Right kidney (tissue), 9 donors: ENCODE results near the gene DGKH.

Experiments used
- DNase-seq: peaks from one replicate; pipeline ENCODE4 v3.0.0-alpha.2; 2016
- long read RNA-seq, 8 donors: transcript quantifications; one replicate each; lab custom pipeline, GENCODE V29; 2026

The DGKH gene, protein sequence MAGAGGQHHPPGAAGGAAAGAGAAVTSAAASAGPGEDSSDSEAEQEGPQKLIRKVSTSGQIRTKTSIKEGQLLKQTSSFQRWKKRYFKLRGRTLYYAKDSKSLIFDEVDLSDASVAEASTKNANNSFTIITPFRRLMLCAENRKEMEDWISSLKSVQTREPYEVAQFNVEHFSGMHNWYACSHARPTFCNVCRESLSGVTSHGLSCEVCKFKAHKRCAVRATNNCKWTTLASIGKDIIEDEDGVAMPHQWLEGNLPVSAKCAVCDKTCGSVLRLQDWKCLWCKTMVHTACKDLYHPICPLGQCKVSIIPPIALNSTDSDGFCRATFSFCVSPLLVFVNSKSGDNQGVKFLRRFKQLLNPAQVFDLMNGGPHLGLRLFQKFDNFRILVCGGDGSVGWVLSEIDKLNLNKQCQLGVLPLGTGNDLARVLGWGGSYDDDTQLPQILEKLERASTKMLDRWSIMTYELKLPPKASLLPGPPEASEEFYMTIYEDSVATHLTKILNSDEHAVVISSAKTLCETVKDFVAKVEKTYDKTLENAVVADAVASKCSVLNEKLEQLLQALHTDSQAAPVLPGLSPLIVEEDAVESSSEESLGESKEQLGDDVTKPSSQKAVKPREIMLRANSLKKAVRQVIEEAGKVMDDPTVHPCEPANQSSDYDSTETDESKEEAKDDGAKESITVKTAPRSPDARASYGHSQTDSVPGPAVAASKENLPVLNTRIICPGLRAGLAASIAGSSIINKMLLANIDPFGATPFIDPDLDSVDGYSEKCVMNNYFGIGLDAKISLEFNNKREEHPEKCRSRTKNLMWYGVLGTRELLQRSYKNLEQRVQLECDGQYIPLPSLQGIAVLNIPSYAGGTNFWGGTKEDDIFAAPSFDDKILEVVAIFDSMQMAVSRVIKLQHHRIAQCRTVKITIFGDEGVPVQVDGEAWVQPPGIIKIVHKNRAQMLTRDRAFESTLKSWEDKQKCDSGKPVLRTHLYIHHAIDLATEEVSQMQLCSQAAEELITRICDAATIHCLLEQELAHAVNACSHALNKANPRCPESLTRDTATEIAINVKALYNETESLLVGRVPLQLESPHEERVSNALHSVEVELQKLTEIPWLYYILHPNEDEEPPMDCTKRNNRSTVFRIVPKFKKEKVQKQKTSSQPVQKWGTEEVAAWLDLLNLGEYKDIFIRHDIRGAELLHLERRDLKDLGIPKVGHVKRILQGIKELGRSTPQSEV
- long read RNA-seq, donor 1 = 0 reads
- long read RNA-seq, donor 2 = 0 reads
- long read RNA-seq, donor 3 = 0 reads
- long read RNA-seq, donor 4, partial matches to known transcripts = 18 of 18 reads
- long read RNA-seq, donor 4, other reads (novel, unspliced or antisense) = 0 of 18 reads
- long read RNA-seq, donor 5, partial matches to known transcripts = 13 of 13 reads
- long read RNA-seq, donor 5, other reads (novel, unspliced or antisense) = 0 of 13 reads
- long read RNA-seq, donor 6 = 0 reads
- long read RNA-seq, donor 7 = 0 reads
- long read RNA-seq, donor 8 = 0 reads

GRCh38 chr13:42048342-42048683 is at the start of gene DGKH:
Gene DGKH, plus strand, starts transcription at chr13:42048648. Its CDS starts 126 bp downstream, at chr13:42048774.
- DNase-seq = no peak

DNA sequence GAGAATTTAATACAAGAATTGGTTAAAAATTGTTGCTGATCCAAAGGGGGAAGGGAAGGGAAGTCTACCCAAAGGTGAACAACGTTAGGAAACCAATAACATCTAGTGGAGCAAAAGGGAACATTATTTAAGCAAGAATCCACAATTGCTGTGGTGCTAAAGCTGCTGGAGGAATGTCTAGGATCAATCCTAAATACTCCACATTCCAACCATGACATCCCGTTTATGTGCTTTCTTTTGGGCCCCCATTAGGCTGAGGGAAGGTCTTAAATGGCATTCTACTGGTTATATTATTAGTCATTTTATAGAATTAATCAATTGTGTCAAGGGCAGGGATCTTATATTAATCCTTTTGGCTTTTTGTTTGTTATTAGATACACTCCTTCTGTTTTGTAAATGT is 47.6 kb upstream of the DGKH start:
- no peak for DNase-seq

- peak; percentile 20 for DNase-seq
Measured at GRCh38 chr13:42001580-42001979, 46.9 kb upstream of the DGKH start.

GRCh38 chr13:42002066-42002465 is 46.4 kb upstream of the DGKH start:
- DNase-seq = no peak

DNA sequence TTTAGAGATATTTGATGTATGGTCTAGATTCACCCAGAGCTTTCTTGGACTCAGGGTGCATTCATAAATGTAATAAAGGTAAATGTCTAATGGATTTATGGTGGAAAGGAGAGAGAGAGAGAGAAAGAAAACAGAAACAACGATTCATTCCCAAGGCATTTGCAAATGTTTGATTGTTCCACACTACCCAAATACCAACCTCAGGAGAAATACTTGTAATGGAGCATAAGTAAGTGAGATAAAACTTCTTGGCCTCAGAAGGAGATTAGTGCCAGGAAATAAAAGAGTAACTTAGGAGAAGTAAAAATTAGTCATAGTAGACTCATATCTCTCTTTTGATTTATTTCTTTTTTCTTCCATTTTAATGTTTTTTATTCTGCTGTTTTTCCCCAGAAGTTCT is 40.6 kb upstream of the DGKH start:
- no peak for DNase-seq

- DNase-seq = no peak
Measured at GRCh38 chr13:42009057-42009456, 39.4 kb upstream of the DGKH start.

DNA sequence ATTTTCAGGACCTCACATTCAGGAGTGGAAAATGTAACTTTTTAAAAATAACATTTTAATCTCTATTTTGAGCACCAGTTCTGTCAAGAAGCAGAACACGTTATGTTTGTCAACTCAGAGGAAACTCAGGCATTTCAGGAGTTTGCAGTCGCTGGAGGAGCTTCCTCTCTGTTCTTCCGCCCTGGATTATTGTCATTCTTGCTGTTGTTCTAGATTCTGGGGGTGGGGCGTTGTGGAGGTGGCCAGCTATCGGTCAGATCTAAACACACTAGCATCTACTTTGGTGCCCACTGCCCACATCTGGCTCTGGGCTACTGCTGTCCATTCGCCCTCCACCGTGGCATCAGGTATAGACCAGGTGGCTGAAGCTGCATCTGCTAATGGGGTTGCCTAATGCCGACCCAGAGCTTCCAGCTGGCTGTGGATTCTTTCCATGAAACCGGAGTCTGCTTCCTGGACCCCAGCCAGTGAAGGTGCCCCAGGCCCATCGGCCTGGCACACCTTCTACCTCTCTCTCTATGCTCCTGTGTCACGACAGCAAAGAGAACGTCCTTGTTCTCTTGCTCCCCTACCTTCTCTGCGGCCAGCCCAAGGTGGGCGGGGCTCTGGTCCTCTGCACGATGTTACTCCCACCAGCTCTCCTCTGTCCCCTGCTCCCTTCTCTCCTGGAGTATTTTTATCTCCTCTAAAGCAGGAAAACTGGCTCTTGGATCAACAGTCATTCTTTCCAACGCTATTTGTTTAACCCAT is 36.7 kb upstream of the DGKH start:
- DNase-seq = peak; percentile 6

DNA sequence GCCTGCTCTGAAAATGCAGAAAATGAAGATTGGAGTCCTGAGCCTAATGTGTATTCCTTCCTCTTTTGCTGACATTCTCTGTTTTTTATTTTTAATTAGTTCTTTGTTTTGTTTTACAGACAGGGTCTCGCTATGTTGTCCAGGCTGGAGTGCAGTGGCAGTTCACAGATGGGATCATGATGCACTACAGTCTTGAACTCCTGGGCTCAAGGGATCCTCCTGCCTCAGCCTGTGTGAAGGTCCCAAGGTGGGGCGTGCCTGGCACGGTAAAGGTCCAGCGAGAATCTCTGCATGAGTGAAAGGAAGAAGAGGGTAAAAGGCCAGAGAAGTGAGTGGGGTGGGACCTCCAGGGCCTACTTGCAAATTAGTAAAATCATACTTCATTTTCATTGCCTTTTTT is 34.3 kb upstream of the DGKH start:
- DNase-seq = no peak

DNA sequence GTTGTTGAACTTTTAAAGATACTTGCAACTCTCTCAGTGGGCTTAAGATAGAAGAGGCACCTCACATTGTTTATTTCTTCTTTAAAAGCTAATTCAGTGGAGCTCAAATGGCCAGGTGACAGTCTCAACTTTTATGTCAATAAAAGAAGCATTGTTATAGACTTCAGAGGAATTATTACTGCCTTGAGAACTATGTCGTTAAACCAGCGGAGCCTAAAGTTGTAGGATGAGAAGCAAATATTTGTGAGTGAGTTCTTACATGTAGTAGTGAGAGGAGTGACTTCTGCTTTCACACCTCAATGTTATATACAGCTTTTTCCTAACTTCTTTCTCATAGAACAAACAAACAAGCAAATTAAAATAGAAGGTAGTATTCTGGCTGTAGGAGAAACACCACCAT is 31.2 kb upstream of the DGKH start:
- DNase-seq = no peak

DNA sequence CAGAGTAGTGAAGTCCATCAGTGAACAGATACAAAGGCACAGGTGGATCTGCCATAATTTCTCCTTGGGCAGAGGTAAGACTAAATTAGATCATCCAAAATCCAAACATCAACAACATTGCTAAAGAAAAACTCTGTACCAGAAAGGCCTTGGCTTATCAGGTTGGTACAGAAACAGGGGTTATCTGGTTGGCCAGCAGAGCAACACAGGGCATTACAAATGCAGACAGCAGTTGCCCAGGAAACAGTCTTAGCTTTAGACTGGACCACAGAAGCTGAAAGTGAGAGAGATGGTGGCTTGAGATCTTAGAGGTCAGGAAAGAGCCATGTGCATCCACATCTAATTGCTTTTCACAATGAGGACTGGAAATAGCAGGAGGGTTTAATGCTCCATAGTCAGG is 26.6 kb upstream of the DGKH start:
- DNase-seq = no peak

- DNase-seq = no peak
Measured at GRCh38 chr13:42022336-42022735, 26.1 kb upstream of the DGKH start.

DNA sequence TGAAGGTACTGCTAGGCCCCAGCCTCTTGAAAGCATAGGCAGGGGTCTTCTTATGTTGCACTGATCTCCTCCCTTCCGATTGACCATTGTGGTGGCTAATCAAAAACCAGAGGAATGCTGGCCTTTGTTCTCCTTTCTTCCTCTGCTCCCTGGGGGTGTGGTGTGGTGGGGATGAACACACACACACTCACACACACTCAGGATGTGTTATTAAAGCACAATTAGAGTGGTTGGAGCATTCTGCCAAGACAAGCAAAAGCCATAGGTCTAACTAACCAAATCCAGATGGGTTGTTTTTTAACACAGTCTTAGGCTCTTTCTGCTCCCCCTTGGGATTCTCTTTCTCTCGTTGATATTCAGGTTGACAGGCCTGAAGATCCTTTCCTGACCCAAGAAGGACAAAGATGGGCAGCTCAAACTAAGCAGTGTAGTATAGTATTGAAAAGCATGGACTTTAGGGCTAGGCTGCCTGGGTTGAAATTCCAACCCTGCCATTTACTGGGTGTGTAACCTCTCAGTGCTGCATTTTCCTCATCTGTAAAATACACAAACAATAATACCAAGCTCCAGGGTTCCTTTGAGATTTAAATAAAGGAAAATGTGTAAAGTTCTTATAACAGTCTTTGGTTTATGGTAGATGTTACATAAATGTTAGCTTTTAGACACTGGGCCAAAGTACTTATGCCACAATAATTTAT is 25.5 kb upstream of the DGKH start:
- no peak for DNase-seq

GRCh38 chr13:42027286-42027685 is 21.2 kb upstream of the DGKH start:
- DNase-seq = no peak

- DNase-seq = peak; percentile 23
Measured at GRCh38 chr13:42028113-42028799, 20.2 kb upstream of the DGKH start.

- no peak for DNase-seq
Measured at GRCh38 chr13:42035905-42036521, 12.4 kb upstream of the DGKH start.

- DNase-seq = no peak
Measured at GRCh38 chr13:42036711-42037110, 11.7 kb upstream of the DGKH start.

DNA sequence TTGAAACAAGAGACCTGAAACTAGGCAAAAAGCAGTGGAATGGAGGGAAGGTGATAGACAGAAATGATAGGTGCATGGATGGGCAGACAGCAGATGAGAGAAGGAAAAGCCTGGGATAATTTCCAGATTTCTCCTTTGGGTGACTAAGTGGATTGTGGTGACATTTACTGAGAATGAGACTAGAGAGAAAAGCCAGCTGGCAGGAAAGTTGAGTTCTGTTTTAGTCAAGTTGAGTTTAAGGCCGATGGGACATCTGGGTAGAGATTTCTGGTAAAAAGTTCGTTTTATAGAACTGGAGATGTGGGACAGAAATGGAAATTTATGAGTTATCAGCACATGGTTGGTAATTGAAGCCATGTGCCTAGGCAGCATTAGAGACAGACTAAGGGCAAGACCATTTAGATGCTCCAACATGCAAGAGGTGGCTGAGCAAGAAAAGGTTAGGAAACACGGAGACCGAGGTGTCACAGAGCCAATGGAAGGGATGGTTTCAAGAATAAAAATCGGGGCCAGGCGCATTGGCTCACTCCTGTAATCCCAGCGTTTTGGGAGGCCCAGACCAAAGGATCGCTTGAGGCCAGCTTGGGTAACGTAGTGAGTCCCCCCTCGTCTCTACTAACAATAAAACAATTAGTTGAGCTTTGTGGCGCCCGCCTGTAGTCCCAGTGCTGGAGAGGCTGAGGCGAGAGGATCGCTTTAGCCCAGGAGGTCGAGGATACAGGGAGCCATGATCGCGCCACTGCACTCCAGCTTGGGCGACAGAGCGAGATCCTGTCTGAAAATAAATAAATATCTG is 9.6 kb upstream of the DGKH start:
- no peak for DNase-seq

GRCh38 chr13:42039457-42039945 is 8.9 kb upstream of the DGKH start:
- no peak for DNase-seq
